NCI-H82 treated with DMSO at 0.1 percent for 48 hours (cell line): Measurements from ENCODE around the gene TM2D1.

ENCODE experiments used
- DNase-seq: peaks from one replicate; lab custom pipeline; 2025; ENCODE audit not compliant: unreplicated experiment; lab: John Stamatoyannopoulos, UW

TM2D1 gene

GRCh38 chr1:61645476-61645875 is 79.5 kb downstream of the TM2D1 start:
- DNase-seq: no peak

DNA sequence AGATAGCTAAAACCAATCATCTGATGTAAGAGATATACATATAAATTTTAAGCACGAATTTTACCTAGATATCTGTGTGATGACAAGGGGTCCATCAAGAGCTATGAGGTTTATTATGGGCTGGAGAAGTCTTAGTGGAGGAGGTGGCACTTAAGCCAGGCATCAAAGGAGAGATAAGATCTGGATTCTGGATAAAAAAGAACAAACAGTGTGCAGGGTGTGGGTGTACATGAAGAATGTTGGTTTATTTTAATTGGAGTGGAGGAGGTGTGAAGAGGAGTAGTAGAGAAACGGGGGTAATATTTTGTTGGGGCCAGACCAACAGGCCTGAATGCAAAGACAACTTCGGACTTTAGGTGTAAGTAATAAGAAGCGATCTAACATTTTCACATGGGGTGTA is 80.6 kb downstream of the TM2D1 start:
- no peak for DNase-seq

- no peak for DNase-seq
Measured at GRCh38 chr1:61642475-61643232, 82.3 kb downstream of the TM2D1 start.

GRCh38 chr1:61641578-61642336 is 83.2 kb downstream of the TM2D1 start:
- DNase-seq: no peak

DNA sequence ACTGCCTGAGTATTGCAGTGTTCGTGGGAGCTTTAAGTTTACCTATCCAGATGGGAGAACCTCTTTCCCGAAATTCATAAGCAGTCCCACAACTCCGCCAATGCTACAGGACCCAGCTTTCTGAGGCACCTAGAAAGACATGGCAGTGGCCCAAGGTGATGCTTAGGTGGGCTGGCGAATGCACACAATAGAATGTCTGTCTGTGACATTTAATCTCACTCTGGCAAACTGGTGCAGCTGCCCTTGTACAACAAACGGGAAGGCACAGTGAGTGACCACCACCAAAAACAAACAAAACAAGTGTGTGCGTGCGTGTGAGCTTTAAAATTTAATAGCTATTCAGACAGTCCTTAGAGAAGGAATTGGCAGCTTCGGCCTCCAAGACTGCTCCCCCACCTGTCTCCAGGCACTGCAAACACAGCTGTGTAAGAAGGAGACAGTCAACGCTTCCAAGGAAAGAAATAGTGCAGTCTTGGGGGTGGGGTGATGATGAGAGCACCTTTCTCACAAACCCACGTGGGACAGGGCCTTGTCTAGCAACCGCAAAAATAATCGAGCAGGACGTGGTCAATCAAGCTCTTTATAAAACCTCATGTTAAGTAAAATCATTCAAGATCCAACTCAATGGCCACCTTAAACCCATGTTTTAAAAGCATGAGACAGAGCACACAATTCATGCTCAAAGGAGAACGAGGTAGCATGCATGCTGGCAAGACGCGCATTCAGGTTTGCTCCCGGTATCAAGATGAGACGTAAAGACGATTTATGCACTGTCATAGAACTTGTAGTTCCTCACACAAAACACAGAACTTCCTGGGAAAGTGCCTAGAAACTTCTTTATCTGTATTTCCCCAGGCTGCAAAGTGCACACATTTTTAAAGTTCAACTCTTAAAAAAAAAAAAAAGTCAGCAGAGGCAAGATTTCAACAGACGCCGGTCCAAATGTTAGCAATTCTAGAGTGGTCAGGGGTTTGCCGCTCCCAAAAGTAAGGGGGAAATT is 84.1 kb downstream of the TM2D1 start:
- no peak for DNase-seq

GRCh38 chr1:61639608-61640336 is 85.2 kb downstream of the TM2D1 start:
- DNase-seq: no peak

DNA sequence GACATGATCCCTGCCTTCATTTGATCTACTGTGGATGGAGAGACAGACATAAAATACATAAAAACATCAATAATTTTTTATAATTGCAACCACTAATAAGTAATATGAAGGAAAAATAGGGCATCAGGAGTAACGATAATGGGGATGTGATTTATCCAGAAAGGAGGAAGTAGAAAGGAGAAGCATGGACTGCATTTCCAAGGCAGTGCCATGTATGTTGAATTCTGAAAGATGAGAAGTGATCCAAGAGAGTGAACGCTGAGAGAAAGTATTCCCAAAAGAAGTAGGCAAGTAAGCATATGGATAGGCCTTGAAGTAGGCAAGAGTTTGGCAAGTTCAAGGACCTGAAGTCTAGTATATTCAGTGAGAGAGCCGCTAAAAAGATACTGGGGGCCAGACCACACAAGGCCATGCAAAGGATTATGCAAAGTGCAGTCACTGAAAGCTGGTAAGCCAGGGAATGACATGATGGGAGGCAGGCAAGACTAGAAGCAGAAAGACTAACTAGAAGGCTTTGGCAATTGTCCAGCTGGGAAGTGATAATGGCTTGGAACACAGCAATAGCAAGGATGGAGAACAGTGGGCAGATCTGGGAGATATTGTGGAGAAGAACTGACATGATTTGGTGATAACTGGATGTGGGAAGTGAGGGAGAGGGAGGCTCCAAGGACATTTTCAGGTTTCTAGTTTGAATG is 85.9 kb downstream of the TM2D1 start:
- peak; percentile 37 for DNase-seq

GRCh38 chr1:61638296-61638695 is 86.6 kb downstream of the TM2D1 start:
- DNase-seq: no peak

GRCh38 chr1:61637470-61637869 is 87.5 kb downstream of the TM2D1 start:
- no peak for DNase-seq

DNA sequence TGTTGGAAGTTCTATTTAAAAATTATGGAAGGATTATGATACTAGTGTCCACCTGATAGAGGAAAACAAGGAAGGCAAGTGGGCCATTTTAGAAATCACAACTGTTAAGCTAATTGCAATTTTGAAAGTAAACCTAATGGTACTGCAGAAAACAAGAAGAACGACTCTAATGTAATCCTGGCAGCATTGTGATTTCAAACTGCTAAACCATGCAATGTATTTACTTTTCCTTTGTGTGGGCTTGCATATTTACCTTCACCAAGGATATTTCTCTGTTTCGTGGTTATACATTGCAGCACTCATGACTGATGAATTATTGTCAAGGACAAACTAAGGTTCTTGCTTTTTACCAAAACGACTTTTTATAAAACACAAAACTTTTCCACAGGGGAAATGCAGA is 88.1 kb downstream of the TM2D1 start:
- DNase-seq: no peak

DNA sequence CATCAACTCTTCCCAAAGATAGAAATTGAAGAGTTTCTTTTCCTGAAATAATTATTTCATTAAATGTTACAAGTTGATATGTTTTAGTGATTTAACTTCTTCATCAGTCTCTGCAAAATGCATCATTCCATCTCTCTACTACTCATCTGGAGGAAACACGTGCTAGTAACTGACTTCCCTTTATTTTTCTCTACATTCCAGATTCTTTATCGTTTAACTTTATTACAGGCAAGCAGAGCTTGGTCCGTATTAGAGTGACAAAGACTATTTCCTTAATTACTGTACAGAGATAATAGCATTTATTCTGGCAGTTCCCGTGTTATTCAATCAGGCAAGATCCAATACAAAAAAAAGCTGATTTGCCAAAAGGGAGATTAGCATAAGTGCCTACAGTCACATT is 88.6 kb downstream of the TM2D1 start:
- DNase-seq: no peak

- no peak for DNase-seq
Measured at GRCh38 chr1:61635557-61635956, 89.4 kb downstream of the TM2D1 start.

GRCh38 chr1:61631436-61631835 is 93.5 kb downstream of the TM2D1 start:
- DNase-seq: no peak
